GM18858 (cell line): ENCODE measurements around the gene CCDC88A.
"Not testable (repeated sequence)": the region's sequence is repeated elsewhere in the genome, so short reads cannot be mapped to it uniquely, and the experiment has no call there.

Experiments
- ATAC-seq: cut with Tn5 transposase; IDR thresholded peaks from one replicate; pipeline ENCODE4 v1.9.1; 2021; ENCODE audit not compliant: unreplicated experiment

The CCDC88A gene, protein sequence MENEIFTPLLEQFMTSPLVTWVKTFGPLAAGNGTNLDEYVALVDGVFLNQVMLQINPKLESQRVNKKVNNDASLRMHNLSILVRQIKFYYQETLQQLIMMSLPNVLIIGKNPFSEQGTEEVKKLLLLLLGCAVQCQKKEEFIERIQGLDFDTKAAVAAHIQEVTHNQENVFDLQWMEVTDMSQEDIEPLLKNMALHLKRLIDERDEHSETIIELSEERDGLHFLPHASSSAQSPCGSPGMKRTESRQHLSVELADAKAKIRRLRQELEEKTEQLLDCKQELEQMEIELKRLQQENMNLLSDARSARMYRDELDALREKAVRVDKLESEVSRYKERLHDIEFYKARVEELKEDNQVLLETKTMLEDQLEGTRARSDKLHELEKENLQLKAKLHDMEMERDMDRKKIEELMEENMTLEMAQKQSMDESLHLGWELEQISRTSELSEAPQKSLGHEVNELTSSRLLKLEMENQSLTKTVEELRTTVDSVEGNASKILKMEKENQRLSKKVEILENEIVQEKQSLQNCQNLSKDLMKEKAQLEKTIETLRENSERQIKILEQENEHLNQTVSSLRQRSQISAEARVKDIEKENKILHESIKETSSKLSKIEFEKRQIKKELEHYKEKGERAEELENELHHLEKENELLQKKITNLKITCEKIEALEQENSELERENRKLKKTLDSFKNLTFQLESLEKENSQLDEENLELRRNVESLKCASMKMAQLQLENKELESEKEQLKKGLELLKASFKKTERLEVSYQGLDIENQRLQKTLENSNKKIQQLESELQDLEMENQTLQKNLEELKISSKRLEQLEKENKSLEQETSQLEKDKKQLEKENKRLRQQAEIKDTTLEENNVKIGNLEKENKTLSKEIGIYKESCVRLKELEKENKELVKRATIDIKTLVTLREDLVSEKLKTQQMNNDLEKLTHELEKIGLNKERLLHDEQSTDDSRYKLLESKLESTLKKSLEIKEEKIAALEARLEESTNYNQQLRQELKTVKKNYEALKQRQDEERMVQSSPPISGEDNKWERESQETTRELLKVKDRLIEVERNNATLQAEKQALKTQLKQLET (N-terminal part only)

DNA sequence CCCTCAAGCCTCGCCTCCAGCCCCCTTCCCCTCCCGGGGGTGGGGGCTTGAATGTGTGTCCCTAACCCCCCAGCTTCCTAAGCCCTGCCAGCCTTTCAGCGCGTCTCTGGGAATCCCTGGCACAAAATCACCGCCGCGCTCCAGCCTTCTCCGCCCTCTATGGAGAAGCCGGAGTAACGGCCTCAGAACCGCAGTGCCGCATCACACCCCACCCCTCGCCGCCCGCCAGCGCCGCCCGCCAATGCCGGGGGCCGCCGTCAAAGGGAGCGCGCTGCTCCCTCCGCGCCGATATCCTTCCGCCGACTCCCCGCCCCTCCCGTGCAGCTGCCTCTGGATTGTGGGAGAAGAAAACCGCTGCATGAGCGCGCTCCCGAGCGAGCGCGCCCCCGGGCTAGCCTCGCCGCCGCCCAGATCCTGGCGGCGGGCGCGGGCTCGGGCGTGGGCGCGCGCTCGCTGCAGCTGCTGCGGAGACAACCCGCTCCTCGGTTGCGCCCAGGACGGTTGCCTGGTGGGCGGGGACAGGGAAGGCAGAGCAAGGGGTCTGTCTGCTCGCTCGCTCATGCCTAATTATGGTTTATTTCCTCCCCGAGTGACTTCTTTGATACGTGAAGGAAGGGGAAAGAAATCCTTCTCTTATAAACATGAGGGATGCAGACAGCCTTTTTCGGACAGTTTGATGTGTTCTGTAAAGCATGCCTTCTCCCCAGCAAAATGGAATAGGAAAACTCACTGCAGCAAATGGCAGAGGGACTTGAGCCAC is at the start of gene CCDC88A:
CCDC88A (minus strand) TSS at position 178 of the 760 bp plus-strand sequence. CDS start 777 bp downstream, outside the sequence.
- ATAC-seq = peak; percentile 59

DNA sequence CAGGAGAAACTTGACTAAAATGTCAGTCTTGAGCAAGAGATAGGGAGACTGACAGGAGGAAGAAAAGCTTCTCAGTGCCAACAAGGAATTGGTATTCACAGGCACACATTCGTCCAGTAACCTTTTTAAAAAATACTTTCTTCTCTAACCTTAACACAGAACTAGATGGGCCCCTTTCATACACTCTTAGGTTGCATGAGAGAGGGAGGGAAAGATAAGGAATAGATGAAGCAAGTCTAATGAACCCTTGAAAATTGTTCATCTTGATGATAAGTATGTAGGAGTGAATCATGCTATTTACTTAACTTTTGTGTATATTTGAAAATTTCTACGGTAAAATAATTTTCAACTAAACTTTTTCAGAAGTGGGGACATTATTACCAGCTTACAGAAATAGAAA is 42.0 kb upstream of the CCDC88A start:
- ATAC-seq = no peak

DNA sequence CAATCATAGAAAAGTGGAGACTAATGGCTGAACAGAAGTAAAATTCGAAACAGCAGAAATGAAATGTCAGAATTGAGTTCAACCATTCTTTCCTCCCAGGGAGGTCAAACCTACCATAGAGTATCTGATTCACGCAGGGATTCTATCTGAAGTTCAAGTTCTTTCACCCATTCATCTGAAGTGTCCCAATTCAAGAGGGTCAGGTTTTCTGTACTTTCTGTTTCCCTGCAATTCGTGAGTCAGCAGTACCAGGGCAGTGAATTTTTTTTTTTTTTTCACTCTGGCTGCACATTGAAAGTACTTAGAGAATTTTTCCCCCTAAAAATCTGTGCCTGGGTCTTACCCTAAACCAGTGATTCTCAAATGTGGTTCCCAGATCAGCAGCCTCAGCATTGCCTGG is 40.9 kb upstream of the CCDC88A start:
- no peak for ATAC-seq

DNA sequence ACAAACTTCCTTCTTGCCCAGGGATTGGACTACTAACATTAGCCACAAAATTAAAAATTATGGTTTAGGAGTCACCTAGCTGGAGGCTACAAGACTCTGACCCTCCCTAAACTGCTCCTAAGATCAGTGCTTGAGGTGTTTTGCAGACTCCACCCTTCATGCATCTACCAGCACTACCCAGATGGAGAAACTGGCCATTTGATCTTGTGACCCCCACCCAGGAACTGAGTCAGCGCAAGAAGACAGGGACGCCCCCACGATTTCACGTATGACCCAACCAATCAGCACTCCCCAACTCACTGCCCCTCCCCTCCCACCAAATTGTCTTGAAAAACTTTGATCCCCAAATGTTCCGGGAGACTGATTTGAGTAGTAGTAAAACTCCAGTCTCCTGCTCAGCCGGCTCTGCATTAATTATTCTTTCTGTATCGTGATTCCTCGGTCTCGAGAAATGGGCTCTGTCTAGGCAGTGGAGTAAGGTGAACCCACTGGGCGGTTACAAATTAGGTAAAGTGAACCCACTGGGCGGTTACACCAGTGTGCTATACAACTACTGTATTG is 40.1 kb upstream of the CCDC88A start:
- ATAC-seq = no peak

DNA sequence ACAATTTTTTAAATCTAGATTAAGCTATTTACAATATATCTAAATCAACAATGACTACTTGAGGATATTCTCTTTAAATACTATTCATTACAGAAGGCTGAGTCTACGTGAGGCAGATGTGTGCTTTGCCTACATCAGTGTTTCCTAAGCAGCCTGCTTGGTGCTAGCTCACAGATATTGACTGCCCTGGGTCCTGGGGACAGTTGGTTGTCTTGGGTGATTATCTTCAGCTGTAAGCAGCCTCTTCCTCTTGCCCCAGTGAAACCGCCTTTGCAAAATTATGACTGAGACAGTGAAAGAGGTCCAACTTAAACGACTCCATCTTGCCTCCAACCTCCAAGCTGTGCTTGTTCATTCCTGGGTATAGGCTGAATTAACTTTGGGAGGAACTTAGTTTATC is 39.6 kb upstream of the CCDC88A start:
- ATAC-seq = no peak

DNA sequence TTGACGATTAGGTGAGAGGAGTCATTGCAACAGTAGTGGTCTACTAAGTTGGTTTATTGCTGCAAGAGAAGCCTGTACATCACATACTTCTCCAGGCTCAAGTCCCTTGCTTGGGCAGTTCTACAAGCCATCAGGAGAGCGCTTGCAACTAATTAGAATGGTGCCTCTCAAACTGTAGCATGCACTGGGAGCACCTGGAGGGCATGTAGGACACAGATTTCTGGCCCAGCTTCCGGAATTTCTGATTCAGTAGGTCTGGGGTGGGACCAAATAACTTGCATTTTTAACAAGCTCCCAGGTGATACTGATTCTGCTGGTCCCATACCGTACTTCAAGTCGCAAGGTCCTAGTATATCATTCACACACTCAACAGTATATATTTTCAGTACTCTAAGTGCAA is 34.5 kb upstream of the CCDC88A start:
- no peak for ATAC-seq

DNA sequence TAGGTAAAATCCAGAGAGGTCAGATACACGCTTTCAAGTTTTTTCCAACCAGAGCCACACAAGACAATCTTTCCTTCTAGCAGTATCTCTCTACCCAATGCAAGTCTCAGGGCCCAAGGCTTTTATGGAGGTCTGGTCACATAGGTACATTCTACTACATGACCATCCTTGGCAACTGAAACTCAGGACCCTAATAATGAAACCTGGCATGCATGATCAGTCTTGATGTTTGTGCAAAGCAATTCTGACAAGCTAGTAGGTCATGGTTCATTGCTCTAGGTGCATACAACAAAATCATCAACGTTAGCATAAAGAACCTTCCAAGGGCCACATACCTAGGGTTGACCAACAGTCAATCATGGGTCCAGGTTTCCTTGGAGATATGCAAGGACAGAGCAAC is 33.2 kb upstream of the CCDC88A start:
- peak; percentile 80 for ATAC-seq

DNA sequence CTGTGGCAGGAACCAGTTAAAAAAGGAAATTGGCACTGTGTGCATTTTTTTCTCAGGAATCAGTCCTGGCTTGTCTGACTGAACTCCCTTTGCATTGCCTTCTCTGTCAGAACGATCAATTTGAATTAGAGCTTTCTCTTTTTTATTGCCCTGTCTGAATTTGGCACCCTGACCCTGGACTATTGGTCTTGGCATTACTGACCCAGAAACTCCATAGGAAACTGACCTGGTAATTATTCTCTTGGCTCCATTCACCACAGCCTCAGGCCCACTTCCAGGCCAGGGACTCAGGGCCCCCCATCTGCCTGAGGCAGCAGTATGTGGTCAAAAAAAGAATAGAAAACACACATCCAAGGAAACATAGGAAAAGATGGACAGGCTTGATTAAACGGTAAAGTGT is 32.0 kb upstream of the CCDC88A start:
- no peak for ATAC-seq

DNA sequence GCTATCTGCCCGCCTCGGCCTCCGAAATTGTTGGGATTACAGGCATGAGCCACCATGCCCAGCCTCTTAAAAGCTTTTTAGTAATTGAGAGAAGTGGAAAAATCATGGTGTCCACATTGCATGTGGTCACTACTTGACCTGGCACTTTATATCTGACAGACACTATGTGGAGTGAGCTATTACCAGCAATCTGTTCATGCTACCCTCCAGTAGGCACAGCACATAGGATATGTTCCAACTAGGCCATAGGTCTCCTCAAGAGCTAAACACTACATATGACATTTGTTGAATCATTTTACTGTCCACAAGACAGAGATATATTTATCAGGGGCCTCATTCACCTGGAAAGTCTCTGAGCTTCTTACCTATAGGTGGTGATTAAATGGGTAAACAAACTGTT is 30.4 kb upstream of the CCDC88A start:
- ATAC-seq = not testable (repeated sequence)

DNA sequence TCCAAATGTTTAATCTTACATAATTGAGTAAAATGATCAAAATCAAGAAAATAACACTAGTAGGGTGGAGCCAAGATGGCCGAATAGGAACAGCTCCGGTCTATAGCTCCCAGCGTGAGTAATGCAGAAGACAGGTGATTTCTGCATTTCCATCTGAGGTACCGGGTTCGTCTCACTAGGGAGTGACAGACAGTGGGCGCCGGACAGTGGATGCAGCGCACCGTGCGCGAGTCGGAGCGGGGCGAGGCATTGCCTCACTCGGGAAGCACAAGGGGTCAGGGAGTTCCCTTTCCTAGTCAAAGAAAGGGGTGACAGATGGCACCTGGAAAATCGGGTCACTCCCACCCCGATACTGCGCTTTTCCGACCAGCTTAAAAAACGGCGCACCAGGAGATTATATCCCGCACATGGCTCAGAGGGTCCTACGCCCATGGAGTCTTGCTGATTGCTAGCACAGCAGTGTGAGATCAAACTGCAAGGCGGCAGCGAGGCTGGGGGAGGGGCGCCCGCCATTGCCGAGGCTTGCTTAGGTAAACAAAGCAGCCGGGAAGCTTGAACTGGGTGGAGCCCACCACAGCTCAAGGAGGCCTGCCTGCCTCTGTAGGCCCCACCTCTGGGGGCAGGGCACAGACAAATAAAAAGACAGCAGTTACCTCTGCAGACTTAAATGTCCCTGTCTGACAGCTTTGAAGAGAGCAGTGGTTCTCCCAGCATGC is 22.5 kb upstream of the CCDC88A start:
- not testable (repeated sequence) for ATAC-seq

DNA sequence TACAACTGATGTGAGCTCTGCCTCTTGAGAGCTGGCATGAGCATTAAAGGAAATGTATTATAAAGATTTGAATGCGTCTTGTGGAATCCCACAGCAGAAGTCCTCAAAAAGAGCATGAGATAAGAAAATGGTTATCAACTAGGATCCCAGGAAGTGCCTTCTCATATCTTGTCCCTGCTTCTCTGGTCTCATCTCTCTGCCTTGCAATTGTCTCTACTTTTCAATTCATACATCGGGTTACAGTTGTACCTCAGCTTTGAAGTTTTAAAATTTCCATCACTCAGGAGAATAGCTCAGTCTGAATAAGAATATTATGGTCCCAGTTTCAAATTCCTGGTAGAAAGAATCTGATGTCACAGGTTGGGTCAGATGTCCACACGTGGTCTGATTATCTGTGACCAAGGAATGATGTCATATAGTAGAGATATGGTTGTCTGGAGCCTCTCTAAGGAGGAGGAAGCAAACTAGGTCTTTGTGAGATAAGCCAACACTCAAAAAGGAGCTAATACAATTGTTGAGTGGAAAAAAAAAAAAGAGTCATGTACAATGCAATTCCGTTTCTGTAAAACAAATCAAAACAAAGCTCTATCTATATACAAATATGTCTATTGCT is 21.7 kb upstream of the CCDC88A start:
- ATAC-seq = no peak

DNA sequence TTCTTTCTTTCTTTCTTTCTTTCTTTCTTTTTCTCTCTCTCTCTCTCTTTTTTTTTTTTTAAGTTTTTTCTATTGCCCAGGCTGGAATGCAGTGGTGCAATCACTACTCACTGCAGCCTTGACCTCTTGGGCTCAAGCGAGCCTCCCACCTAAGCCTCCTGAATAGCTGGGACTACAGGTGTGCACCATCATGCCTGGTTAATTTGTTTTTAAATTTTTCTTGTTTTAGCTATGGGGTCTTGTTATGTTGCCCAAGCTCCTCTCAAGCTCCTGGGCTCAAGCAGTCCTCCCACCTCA is 19.4 kb upstream of the CCDC88A start:
- ATAC-seq = no peak

DNA sequence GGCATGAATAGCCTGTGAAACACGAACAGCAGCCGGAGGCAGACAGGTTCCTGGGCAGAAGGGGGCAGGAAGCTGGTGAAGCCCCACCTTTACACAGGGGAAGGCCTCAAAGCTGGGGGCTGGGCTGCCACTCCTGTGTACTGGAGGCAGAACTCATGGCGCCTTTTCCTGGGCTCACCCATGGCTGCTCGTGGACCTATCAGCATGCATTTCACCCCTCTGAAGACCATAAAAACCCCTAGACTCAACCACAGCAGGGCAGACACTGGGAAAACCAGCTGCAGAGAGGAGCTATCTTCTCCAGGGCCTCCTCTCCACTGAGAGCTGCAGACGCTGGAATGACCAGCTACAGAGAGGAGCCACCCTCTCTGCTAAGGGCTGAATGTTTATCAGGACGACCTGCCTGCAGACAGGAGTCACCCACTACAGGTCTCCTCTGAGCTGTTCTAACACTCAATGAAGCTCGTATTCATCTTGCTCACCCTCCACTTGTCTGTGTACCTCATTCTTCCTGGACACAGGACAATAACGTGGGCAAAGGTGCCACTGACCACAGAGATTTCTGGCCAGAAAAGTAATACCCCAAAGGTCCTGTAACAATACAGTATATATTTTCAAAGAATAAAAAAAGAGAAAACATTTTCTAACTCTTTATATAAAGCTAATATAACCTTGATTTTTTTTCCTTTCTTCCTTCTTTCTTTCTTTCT is 18.9 kb upstream of the CCDC88A start:
- ATAC-seq = no peak

DNA sequence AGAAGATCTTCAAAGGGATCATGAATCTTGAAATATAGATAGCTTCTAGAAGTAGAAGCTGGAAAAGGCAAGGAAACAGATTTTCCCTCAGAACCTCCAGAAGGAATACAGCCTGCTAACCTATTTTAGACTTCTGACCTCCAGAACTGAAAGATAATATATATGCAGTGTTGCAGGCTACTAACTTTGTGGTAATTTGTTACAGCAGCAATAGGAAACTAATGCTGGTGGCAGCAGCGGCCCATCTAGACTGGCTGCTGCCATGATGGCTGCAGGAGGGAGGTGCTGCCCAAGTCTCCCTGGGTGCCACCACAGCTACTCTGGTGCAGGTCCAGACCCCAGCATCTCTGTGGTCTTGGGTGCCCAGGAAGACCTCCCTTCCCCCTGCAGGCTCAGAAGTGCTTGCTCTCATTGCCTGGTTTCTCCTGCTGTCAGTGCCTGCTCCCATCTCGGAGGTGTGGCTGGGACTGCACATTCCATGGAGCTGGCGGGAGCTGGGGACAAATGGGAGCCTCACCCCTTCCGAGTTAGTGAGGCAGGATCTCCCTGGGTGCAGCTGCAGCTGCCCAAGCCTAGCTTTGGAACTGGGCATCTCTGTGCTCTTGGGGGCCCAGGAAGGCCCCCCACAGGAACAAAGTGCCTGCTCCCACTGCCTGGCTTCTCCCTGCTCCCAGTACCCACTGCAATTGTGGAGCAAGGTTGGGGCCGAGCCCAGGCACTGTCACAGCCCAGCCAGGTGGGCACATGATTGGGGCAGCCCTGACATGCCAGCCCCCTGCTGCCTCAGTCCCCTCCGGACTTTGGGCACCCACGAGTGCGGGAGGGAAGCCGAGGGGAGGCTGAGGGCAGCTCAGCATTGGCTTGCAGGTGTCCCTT is 18.1 kb upstream of the CCDC88A start:
- no peak for ATAC-seq

DNA sequence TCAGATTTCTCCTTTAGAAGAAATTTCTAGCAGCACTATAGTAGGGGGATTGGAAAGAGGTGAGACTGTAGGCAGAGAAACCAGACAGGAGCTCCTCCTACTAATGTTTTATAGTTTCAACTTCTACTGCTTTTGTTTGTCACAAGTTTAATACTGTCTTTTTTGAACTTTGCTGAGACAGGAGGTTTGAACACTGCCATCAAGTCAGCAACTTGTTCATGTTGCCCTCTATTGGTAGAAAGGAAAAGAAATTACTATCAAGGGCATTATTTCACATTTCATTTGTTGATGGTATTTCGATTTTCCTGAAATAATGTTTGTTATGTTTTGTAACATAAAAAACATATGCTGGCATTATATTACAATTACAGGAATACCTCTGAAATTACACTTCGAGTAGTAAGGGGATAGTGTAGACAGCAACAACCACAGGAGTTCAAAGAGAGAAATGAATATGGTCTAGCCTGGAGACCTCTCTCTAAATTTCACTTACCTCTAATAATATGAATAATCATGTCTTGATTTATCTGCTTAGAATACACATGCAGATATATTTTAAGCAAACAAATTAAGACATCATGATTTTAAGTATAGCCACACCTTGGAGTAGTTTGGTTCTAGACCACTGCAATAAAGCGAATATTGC is 12.4 kb upstream of the CCDC88A start:
- ATAC-seq = no peak

DNA sequence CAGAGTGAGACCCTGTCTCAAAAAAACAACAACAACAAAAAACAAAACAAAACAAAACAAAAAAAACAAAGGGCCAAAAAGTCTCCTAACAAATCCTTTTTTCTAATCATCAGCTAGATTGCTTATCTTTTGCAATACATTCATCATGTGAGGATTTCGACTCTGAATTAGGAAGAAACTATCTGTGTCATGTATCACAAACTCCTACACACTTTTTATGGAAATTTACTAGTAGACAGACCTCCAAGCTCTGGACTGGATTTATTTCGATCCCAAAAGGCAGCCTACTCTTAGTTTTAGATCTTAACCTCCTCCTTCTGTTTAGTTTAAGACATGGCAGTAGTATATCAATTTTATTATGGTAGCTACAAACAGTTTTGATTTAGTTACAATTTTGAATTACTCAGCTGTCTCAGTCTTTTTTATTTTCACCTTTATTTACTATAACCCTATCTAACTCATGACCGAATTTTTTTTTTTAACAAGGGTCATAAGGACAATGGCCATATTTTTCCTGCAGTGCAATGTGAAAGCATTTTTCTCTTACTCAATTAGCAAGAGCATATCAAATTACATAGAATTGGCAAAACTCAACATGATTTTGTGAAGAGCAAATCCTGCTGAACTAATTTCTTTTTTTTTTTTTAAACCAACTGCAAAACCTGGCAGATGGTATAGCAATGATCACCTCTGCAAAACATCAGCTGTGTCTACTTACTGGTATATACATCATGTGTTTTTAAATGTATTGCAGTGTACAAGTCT is 10.7 kb upstream of the CCDC88A start:
- ATAC-seq = no peak

DNA sequence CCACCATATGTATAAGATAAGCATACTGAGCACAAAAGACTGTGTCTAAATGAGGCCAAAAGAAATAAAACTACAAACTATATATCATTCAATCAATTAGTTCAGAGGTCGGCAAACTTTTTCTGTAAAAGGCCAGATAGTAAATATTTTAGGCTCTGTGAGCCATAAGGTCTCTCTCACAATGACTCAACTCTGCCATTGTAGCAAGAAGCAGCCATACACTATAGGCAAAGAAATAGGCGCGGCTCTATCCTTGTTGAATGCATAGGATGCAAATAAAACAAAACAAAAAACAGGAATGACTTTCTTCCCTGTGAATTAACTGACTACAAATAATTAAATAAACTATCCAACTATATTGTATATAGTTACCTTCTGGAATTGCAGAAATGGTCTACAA is 8.6 kb upstream of the CCDC88A start:
- ATAC-seq = no peak
